Measurements from ENCODE around the gene CEP131.

DNA sequence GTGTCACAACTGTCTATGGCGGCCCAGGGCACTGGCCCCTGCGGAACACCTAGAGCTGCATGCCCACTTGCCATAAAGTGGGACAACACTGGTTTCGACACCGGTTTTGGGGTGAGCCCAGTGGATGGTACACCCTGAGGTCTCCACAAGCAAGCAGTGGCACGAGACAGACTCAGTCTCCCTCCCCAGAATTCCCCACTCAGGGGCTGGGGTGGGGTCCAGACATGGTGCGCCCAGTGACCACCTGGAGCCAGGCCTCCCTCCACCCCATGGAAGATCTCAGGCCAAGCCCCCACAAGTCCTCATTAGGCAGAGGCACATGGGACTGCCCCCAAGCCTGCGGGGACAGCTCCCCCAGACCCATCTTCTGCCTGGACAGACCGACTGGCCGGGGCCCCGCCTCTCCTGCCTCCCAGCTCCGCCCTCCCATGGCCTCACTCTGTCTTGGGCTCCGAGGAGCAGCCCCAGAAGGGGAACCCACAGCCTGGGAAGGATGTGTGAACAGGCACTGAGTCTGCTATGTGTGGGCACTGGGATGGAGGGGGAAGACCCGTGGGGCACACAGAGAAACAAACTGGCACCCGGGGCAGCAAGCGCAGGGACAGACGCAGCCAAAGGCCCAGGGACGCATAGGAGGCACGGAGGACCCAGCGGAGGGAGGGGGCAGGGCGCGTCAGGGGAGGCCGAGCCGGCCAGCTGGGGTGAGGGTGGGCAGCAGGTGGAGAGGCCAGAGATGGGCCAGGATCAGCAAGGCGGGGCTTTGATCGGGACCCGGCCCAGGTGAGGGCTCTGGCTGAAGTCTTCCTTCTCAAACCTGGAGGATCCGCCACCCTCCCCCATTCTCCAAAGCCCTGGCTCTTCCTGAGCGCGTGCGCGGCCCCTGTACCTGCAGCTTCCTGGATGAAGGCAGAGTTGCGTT, 13.3 kb upstream of the CEP131 start:
- TF ChIP-seq, protein P1, sequence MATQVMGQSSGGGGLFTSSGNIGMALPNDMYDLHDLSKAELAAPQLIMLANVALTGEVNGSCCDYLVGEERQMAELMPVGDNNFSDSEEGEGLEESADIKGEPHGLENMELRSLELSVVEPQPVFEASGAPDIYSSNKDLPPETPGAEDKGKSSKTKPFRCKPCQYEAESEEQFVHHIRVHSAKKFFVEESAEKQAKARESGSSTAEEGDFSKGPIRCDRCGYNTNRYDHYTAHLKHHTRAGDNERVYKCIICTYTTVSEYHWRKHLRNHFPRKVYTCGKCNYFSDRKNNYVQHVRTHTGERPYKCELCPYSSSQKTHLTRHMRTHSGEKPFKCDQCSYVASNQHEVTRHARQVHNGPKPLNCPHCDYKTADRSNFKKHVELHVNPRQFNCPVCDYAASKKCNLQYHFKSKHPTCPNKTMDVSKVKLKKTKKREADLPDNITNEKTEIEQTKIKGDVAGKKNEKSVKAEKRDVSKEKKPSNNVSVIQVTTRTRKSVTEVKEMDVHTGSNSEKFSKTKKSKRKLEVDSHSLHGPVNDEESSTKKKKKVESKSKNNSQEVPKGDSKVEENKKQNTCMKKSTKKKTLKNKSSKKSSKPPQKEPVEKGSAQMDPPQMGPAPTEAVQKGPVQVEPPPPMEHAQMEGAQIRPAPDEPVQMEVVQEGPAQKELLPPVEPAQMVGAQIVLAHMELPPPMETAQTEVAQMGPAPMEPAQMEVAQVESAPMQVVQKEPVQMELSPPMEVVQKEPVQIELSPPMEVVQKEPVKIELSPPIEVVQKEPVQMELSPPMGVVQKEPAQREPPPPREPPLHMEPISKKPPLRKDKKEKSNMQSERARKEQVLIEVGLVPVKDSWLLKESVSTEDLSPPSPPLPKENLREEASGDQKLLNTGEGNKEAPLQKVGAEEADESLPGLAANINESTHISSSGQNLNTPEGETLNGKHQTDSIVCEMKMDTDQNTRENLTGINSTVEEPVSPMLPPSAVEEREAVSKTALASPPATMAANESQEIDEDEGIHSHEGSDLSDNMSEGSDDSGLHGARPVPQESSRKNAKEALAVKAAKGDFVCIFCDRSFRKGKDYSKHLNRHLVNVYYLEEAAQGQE (IDR thresholded peaks at IDR 0.05) = no peak
- TF ChIP-seq, protein P2, sequence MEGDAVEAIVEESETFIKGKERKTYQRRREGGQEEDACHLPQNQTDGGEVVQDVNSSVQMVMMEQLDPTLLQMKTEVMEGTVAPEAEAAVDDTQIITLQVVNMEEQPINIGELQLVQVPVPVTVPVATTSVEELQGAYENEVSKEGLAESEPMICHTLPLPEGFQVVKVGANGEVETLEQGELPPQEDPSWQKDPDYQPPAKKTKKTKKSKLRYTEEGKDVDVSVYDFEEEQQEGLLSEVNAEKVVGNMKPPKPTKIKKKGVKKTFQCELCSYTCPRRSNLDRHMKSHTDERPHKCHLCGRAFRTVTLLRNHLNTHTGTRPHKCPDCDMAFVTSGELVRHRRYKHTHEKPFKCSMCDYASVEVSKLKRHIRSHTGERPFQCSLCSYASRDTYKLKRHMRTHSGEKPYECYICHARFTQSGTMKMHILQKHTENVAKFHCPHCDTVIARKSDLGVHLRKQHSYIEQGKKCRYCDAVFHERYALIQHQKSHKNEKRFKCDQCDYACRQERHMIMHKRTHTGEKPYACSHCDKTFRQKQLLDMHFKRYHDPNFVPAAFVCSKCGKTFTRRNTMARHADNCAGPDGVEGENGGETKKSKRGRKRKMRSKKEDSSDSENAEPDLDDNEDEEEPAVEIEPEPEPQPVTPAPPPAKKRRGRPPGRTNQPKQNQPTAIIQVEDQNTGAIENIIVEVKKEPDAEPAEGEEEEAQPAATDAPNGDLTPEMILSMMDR (IDR thresholded peaks at IDR 0.05) = no peak
- TF ChIP-seq CHD2 (IDR thresholded peaks at IDR 0.05; ENCODE audit: low read length, partially characterized antibody) = no peak
- TF ChIP-seq, protein P3, sequence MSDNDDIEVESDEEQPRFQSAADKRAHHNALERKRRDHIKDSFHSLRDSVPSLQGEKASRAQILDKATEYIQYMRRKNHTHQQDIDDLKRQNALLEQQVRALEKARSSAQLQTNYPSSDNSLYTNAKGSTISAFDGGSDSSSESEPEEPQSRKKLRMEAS (IDR thresholded peaks at IDR 0.05) = no peak
- no peak for TF ChIP-seq EP300 (IDR thresholded peaks at IDR 0.05)
- TF ChIP-seq CBX2 (IDR thresholded peaks at IDR 0.05; ENCODE audit: borderline replicate concordance, low read depth) = no peak
- TF ChIP-seq ESRRA (IDR thresholded peaks at IDR 0.05; ENCODE audit: borderline replicate concordance, low read length) = no peak
- TF ChIP-seq POLR2AphosphoS2 (conservative IDR thresholded peaks at IDR 0.05; ENCODE audit: low read length) = no peak
- no peak for TF ChIP-seq FOSL2 (IDR thresholded peaks at IDR 0.05)
- no peak for TF ChIP-seq FOSL2 (CRISPR knock-in tag; IDR thresholded peaks at IDR 0.05)

All from A549 (cell line).